ENCODE measurements around the gene BLACAT1. TPM values are rescaled to one million over a fixed set of nuclear protein-coding genes. Genes with fewer than 3 reads are reported as not detected.

BLACAT1 gene
- total and polyA plus RNA-seq, 9 of the 15 experiments (the other 6 are each of a cell fraction or from before 2014, with no cell fraction given) = 0.10 to 5.9 (median 0.73) TPM

DNA sequence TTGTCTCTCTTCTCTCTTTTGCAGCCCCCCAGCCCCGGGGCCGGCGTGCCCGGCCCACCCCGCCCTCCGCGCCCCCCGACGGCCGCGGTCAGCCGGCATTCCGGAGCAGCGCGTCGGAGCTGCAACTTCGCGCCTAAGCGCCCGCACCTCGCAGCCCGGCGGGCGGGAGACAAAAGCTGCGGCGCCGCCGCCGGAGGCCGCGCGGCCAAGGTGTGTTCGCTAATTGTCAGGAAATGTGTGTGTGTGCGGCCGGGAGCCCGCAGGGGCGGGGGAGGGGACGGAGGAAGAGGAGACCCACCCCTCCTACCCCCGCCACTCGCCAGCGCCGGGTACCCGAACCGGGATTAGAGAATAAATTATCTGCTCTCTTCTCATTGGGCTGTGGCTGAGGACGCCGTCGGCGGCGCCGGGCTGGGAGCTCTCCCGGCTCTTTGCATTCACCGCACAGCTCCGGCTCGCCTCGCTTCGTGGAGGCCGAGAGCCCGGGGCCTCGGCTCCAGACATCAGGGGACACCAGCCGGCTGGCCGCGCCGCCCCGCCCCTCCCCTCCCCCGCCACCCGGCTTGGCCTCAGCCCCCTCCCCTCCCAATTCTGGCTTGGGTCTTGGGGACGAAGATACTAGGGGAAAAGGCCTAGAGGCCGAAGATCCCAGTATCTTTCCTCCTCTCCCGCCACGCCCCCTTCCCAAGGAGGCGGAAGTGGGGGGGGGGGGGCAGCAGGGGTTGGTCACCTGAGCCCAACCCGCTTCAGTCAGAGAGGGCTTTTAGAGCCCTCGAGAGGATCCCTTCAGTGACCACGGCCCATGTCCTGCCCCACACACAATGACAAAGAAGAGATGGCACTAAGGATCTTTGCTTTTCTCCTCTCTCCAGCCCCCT lies 1.3 kb upstream of the BLACAT1 start (continued):
- TF ChIP-seq, protein P1, sequence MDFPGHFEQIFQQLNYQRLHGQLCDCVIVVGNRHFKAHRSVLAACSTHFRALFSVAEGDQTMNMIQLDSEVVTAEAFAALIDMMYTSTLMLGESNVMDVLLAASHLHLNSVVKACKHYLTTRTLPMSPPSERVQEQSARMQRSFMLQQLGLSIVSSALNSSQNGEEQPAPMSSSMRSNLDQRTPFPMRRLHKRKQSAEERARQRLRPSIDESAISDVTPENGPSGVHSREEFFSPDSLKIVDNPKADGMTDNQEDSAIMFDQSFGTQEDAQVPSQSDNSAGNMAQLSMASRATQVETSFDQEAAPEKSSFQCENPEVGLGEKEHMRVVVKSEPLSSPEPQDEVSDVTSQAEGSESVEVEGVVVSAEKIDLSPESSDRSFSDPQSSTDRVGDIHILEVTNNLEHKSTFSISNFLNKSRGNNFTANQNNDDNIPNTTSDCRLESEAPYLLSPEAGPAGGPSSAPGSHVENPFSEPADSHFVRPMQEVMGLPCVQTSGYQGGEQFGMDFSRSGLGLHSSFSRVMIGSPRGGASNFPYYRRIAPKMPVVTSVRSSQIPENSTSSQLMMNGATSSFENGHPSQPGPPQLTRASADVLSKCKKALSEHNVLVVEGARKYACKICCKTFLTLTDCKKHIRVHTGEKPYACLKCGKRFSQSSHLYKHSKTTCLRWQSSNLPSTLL (IDR thresholded peaks at IDR 0.05) = no peak
- TF ChIP-seq SMAD2 (IDR thresholded peaks at IDR 0.05; ENCODE audit: low read depth, low read length) (no peak), CAMTA2 (CRISPR knock-in tag; conservative IDR thresholded peaks at IDR 0.05) (no peak), ZNF224 (CRISPR knock-in tag; IDR thresholded peaks at IDR 0.05) (no peak), SIRT6 (IDR thresholded peaks at IDR 0.05; ENCODE audit: low read depth, low read length) (no peak), NCOA4 (IDR thresholded peaks at IDR 0.05; ENCODE audit: partially characterized antibody) (no peak)
- TF ChIP-seq, protein P2, sequence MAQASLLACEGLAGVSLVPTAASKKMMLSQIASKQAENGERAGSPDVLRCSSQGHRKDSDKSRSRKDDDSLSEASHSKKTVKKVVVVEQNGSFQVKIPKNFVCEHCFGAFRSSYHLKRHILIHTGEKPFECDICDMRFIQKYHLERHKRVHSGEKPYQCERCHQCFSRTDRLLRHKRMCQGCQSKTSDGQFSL (CRISPR knock-in tag; IDR thresholded peaks at IDR 0.05) = no peak
- TF ChIP-seq, protein P2 (tag; IDR thresholded peaks at IDR 0.05) = peak in 1 of 2 experiments; percentile 65; a peak in 1 of 4 replicates
